GM12878 (cell line): Measurements from ENCODE around the gene AOPEP. TPM values are rescaled to one million over a fixed set of nuclear protein-coding genes. Genes with fewer than 3 reads are reported as not detected.

Experiments
- ATAC-seq: fragments of 200-7000 bp; cut with Tn5 transposase; 3 replicates; pipeline ENCODE4 v1.9.1; 2020; ENCODE audit warnings: mild to moderate bottlenecking, moderate library complexity
- BruUV-seq: library from RNA; stranded (reverse); fragments of 400-500 nt; replicated peaks from 2 replicates; lab custom pipeline; 2021; lab: Mats Ljungman, UMichigan
- CTCF ChIA-PET: fragments of 300-600 bp; sonication (Branson Sonifier 250); formaldehyde crosslinking; extraction: SDS; loops from one replicate; lab custom pipeline; 2021; ENCODE audit warnings: inconsistent platforms; lab: Yijun Ruan, JAX
- POLR2A ChIA-PET: fragments of 350-600 bp; formaldehyde crosslinking; extraction: SDS; loops from one replicate; lab custom pipeline; 2021; ENCODE audit warnings: inconsistent platforms; lab: Charles Lee
- RAD21 ChIA-PET: fragments of 300-600 bp; sonication (Branson Sonifier 250); formaldehyde crosslinking; loops from one replicate; lab custom pipeline; 2023; ENCODE audit warnings: antibody characterized with exemption; ENCODE audit not compliant: unreplicated experiment; lab: Charles Lee
- SMC1A ChIA-PET: fragments of 300-600 bp; sonication (Branson Sonifier 250); formaldehyde crosslinking; loops from one replicate; lab custom pipeline; 2023; ENCODE audit not compliant: unreplicated experiment, uncharacterized antibody; lab: Charles Lee
- DNase-seq: peaks from one replicate; pipeline ENCODE4 v3.0.0-alpha.2; 2011; ENCODE audit warnings: low read depth, low spot score
- FAIRE-seq: peaks from 3 replicates; lab custom pipeline; 2011; peaks lifted over from hg19 to GRCh38; lab: Jason Lieb, UNC
- H2AFZ ChIP-seq: 2 replicates; pipeline ENCODE4 v1.6.0; 2011; ENCODE audit warnings: low read depth, low read length, control low read depth; ENCODE audit not compliant: control insufficient read depth
- H3K27ac ChIP-seq: 2 replicates; pipeline ENCODE4 v1.5.1; 2011; ENCODE audit warnings: control low read depth; ENCODE audit not compliant: control insufficient read depth, insufficient read depth
- H3K27me3 ChIP-seq, 2 experiments: replicated peaks in 1 of 2; 2 replicates each; pipeline versions ENCODE4 v1.6.0 to v1.6.1; 2011; ENCODE audit warnings: low read length in 1 of 2; ENCODE audit not compliant: control insufficient read depth in 2 of 2, insufficient read depth in 2 of 2
- H3K36me3 ChIP-seq, 2 experiments: 2 replicates each; pipeline ENCODE4 v1.5.1; 2011; ENCODE audit warnings: low read length in 1 of 2; ENCODE audit not compliant: control insufficient read depth in 2 of 2, insufficient read depth in 2 of 2
- H3K4me1 ChIP-seq: 2 replicates; pipeline ENCODE4 v1.6.1; 2011; ENCODE audit warnings: mild to moderate bottlenecking, low read length, moderate library complexity, mixed read lengths; ENCODE audit not compliant: control insufficient read depth, insufficient read depth
- H3K4me2 ChIP-seq: 2 replicates; pipeline ENCODE4 v1.6.0; 2011; ENCODE audit warnings: control low read depth; ENCODE audit not compliant: control insufficient read depth, insufficient read depth
- H3K4me3 ChIP-seq: fragments of 200-600 bp; sonication (generic); 2 replicates; pipeline ENCODE4 v1.5.1; 2016
- H3K79me2 ChIP-seq: 2 replicates; pipeline ENCODE4 v1.6.0; 2011; ENCODE audit warnings: low read length; ENCODE audit not compliant: control insufficient read depth, insufficient read depth
- H3K9ac ChIP-seq: 2 replicates; pipeline ENCODE4 v1.8.0; 2011; ENCODE audit warnings: low read length, control low read depth, mixed read lengths; ENCODE audit not compliant: control insufficient read depth, insufficient read depth
- H3K9me3 ChIP-seq: replicated peaks from 3 replicates; pipeline ENCODE4 v1.5.1; 2011; ENCODE audit warnings: mild to moderate bottlenecking, low read length; ENCODE audit not compliant: control insufficient read depth, insufficient read depth
- H4K20me1 ChIP-seq: 2 replicates; pipeline ENCODE4 v1.6.0; 2011; ENCODE audit not compliant: control insufficient read depth, insufficient read depth
- CEBPB ChIP-seq, 2 experiments: fragments of 150-350 bp in 1 of 2; IDR thresholded peaks; 2 replicates each; pipeline ENCODE4 v1.6.1; 2012 to 2014; ENCODE audit warnings: low read depth in 2 of 2, low read length in 2 of 2, borderline replicate concordance in 1 of 2, inconsistent platforms in 1 of 2
- DPF2 ChIP-seq: fragments of 450-650 bp; IDR thresholded peaks from 2 replicates; pipeline ENCODE4 v1.6.1; 2017; ENCODE audit warnings: mild to moderate bottlenecking
- HDAC6 ChIP-seq: fragments of 200-600 bp; sonication (generic); IDR thresholded peaks from one replicate; pipeline ENCODE4 v1.8.0; 2017; ENCODE audit warnings: antibody characterized with exemption; ENCODE audit not compliant: unreplicated experiment
- KDM1A ChIP-seq: fragments of 200-600 bp; sonication (generic); IDR thresholded peaks from 2 replicates; pipeline ENCODE4 v1.6.1; 2016; ENCODE audit warnings: borderline replicate concordance
- PML ChIP-seq: IDR thresholded peaks from 2 replicates; pipeline ENCODE4 v1.6.1; 2012; ENCODE audit warnings: low read length, inconsistent platforms
- SMARCA5 ChIP-seq: fragments of 450-650 bp; IDR thresholded peaks from 2 replicates; pipeline ENCODE4 v1.6.1; 2017; ENCODE audit warnings: mild to moderate bottlenecking
- SREBF2 ChIP-seq: IDR thresholded peaks from 2 replicates; pipeline ENCODE4 v1.6.1; 2012; ENCODE audit warnings: mild to moderate bottlenecking, low read length
- SRF ChIP-seq, 2 experiments: IDR thresholded peaks; 2 replicates each; pipeline ENCODE4 v1.6.1; 2011; ENCODE audit warnings: low read depth in 2 of 2, low read length in 2 of 2, mild to moderate bottlenecking in 1 of 2, moderate library complexity in 1 of 2
- TCF12 ChIP-seq: IDR thresholded peaks from 2 replicates; pipeline ENCODE4 v1.6.1; 2011; ENCODE audit warnings: low read depth, mild to moderate bottlenecking, low read length
- TCF3 ChIP-seq: IDR thresholded peaks from 2 replicates; pipeline ENCODE4 v1.6.1; 2012; ENCODE audit warnings: low read depth, mild to moderate bottlenecking, low read length, borderline replicate concordance; ENCODE audit not compliant: insufficient read depth
- ZBED1 ChIP-seq: IDR thresholded peaks from 2 replicates; pipeline ENCODE4 v1.6.1; 2016; ENCODE audit warnings: borderline replicate concordance
- ZNF207 ChIP-seq: fragments of 450-650 bp; IDR thresholded peaks from 2 replicates; pipeline ENCODE4 v1.6.1; 2014; ENCODE audit warnings: antibody characterized with exemption, mild to moderate bottlenecking, borderline replicate concordance
- WGBS: methylation state at CpG from one replicate; pipeline ENCODE4 v1.1.6; 2016; ENCODE audit warnings: low lambda C conversion rate; ENCODE audit not compliant: insufficient replicate concordance, insufficient coverage; ENCODE audit errors: missing lambda C conversion rate; 5-methylcytosine and 5-hydroxymethylcytosine counted together
- in situ Hi-C: fragments of 300-500 bp; cut with MboI; formaldehyde crosslinking; loops from 9 replicates; pipeline ENCODE4 v1.14.3; 2018; ENCODE audit warnings: mixed read lengths
- intact Hi-C: fragments of 100-400 bp; cut with micrococcal nuclease; formaldehyde crosslinking; loops from one replicate; pipeline ENCODE4 v1.14.2; 2022; ENCODE audit not compliant: unreplicated experiment
- polyA plus RNA-seq, 11 experiments: library from polyadenylated mRNA; depleted of rRNA in 4 of 11; unstranded in 6 of 11; stranded (reverse) in 5 of 11; fragments of >200 nt; fragmentation: Nextera tagmentation in 4 of 11; fragmentation: Illumina TruSeq in 1 of 11; extraction: Ambion mirVana in 4 of 11; extraction: Trizol in 1 of 11; gene quantifications; 1 replicate in 1 of 11; 2 replicates in 10 of 11; pipeline versions ENCODE4 v1.2.1 to v1.2.3, GENCODE V29; 2011 to 2016; ENCODE audit warnings: inconsistent platforms in 2 of 11, missing spikeins in 2 of 11, low read depth in 1 of 11
- total RNA-seq, 4 experiments: library from RNA; depleted of rRNA in 3 of 4; stranded (reverse); fragments of >200 nt in 3 of 4; fragmentation: Illumina TruSeq in 1 of 4; extraction: Trizol in 1 of 4; gene quantifications; 2 replicates each; pipeline versions ENCODE4 v1.2.1 to v1.2.3, GENCODE V29; 2013 to 2021
- TF ChIP-seq, protein P1 (sequence below): IDR thresholded peaks from 2 replicates; pipeline ENCODE4 v1.6.1; 2012; ENCODE audit warnings: low read depth, low read length, improper control_type of control experiment
- TF ChIP-seq, protein P2 (sequence below): fragments of 450-650 bp; IDR thresholded peaks from 2 replicates; pipeline ENCODE4 v1.6.1; 2017; ENCODE audit warnings: mild to moderate bottlenecking, low read depth, inconsistent platforms; ENCODE audit not compliant: poor library complexity, severe bottlenecking
- TF ChIP-seq, protein P3 (sequence below): fragments of 450-650 bp; formaldehyde crosslinking; IDR thresholded peaks from 2 replicates; pipeline ENCODE4 v1.4.0; 2022; ENCODE audit warnings: mild to moderate bottlenecking, moderate library complexity
- TF ChIP-seq, protein P4 (sequence below): IDR thresholded peaks from 2 replicates; pipeline ENCODE4 v1.6.1; 2011; ENCODE audit warnings: low read depth, low read length, improper control_type of control experiment, borderline replicate concordance

The AOPEP gene
- total and polyA plus RNA-seq, 10 of the 15 experiments (the other 5 are each of a cell fraction or from before 2014, with no cell fraction given) = 2.3 to 16.9 (median 10.1) TPM

DNA sequence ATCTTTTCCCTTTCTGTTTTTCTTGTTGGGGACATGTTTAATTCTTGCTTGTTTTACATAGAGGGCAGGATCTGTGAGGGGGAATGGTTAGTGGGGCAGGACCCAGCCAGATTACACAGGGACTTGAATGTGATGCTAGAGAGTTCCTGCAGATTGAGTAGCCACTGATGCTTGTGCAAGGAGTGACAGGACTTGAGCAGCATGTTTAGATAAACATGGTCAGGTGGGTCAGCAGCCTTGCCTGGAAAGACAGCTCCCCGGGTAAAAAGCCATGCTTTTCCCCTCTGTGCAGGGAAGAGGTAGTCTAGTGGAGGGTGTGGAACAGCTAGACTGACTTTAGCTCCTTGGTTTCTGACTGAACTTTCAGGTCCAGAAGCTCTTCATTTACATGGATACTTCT is 261.2 kb downstream of the AOPEP start:
- in situ Hi-C loops = no loop called here
- ChIA-PET SMC1A (interaction anchor here (1.6 kb wide), 1 partner anchor 61 kb away, joined by 4 read pairs; no protein-coding TSS in a partner anchor), CTCF (interaction anchor here (1.1 kb wide), 1 partner anchor 15 kb away, joined by 4 read pairs; no protein-coding TSS in a partner anchor)

More for the DNA sequence above, 261.2 kb downstream of the AOPEP start:
- TF ChIP-seq TCF12 (no peak), HDAC6 (no peak), ZNF207 (no peak), ZBED1 (no peak), KDM1A (no peak), SREBF2 (no peak), PML (no peak), TCF3 (no peak), CEBPB (IDR thresholded peaks at IDR 0.05; ENCODE audit: borderline replicate concordance in 1 of 2, low read depth in 2 of 2, low read length in 2 of 2) (no peak), SRF (IDR thresholded peaks at IDR 0.05; ENCODE audit: low read depth in 2 of 2, low read length in 2 of 2) (no peak), DPF2 (no peak), SMARCA5 (no peak)
- TF ChIP-seq, protein P1, sequence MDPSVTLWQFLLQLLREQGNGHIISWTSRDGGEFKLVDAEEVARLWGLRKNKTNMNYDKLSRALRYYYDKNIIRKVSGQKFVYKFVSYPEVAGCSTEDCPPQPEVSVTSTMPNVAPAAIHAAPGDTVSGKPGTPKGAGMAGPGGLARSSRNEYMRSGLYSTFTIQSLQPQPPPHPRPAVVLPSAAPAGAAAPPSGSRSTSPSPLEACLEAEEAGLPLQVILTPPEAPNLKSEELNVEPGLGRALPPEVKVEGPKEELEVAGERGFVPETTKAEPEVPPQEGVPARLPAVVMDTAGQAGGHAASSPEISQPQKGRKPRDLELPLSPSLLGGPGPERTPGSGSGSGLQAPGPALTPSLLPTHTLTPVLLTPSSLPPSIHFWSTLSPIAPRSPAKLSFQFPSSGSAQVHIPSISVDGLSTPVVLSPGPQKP = no peak
- TF ChIP-seq, protein P2, sequence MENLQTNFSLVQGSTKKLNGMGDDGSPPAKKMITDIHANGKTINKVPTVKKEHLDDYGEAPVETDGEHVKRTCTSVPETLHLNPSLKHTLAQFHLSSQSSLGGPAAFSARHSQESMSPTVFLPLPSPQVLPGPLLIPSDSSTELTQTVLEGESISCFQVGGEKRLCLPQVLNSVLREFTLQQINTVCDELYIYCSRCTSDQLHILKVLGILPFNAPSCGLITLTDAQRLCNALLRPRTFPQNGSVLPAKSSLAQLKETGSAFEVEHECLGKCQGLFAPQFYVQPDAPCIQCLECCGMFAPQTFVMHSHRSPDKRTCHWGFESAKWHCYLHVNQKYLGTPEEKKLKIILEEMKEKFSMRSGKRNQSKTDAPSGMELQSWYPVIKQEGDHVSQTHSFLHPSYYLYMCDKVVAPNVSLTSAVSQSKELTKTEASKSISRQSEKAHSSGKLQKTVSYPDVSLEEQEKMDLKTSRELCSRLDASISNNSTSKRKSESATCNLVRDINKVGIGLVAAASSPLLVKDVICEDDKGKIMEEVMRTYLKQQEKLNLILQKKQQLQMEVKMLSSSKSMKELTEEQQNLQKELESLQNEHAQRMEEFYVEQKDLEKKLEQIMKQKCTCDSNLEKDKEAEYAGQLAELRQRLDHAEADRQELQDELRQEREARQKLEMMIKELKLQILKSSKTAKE = no peak
- TF ChIP-seq, protein P3, sequence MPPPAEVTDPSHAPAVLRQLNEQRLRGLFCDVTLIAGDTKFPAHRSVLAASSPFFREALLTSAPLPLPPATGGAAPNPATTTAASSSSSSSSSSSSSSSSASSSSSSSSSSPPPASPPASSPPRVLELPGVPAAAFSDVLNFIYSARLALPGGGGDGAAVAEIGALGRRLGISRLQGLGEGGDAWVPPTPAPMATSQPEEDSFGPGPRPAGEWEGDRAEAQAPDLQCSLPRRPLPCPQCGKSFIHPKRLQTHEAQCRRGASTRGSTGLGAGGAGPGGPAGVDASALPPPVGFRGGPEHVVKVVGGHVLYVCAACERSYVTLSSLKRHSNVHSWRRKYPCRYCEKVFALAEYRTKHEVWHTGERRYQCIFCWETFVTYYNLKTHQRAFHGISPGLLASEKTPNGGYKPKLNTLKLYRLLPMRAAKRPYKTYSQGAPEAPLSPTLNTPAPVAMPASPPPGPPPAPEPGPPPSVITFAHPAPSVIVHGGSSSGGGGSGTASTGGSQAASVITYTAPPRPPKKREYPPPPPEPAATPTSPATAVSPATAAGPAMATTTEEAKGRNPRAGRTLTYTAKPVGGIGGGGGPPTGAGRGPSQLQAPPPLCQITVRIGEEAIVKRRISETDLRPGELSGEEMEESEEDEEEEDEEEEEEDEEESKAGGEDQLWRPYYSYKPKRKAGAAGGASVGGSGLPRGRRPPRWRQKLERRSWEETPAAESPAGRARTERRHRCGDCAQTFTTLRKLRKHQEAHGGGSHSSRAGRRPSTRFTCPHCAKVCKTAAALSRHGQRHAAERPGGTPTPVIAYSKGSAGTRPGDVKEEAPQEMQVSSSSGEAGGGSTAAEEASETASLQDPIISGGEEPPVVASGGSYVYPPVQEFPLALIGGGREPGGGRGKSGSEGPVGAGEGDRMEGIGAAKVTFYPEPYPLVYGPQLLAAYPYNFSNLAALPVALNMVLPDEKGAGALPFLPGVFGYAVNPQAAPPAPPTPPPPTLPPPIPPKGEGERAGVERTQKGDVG = no peak
- TF ChIP-seq, protein P4, sequence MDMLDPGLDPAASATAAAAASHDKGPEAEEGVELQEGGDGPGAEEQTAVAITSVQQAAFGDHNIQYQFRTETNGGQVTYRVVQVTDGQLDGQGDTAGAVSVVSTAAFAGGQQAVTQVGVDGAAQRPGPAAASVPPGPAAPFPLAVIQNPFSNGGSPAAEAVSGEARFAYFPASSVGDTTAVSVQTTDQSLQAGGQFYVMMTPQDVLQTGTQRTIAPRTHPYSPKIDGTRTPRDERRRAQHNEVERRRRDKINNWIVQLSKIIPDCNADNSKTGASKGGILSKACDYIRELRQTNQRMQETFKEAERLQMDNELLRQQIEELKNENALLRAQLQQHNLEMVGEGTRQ = no peak
- Histone ChIP-seq H3K79me2 (no peaks in the 10 kb centered on the region), H3K27me3 (no peaks in the 10 kb centered on the region), H4K20me1 (no peaks in the 10 kb centered on the region), H3K27ac (no peak overlapping the region), H3K4me2 (no peak overlapping the region), H3K36me3 (no peaks in the 10 kb centered on the region), H3K4me3 (no peak overlapping the region), H3K4me1 (no peaks in the 10 kb centered on the region), H2AFZ (no peak overlapping the region), H3K9me3 (no peaks in the 10 kb centered on the region), H3K9ac (no peak overlapping the region)
- DNase-seq = no peak
- ATAC-seq = no peak
- no TSS peak for BruUV-seq
- WGBS = 95% methylated on average over 1 of the region's 1 CpG
- intact Hi-C loops = no loop called here
- ChIA-PET POLR2A (no interaction called here), RAD21 (no interaction called here)
- FAIRE-seq = no peak
